GM19372 (cell line): ENCODE data around the gene RASGRP3.
A peak's percentile ranks its signal among the peaks of the same experiment; 100 is the strongest.

ENCODE experiments used
- ATAC-seq: cut with Tn5 transposase; IDR thresholded peaks from one replicate; pipeline ENCODE4 v1.9.1; 2021; ENCODE audit warnings: mild to moderate bottlenecking, low read depth, moderate library complexity; ENCODE audit not compliant: unreplicated experiment

RASGRP3 gene

GRCh38 chr2:33561872-33562271 is 85.4 kb downstream of the RASGRP3 start:
- ATAC-seq, result no peak

GRCh38 chr2:33570681-33571080 is 94.2 kb downstream of the RASGRP3 start:
- no peak for ATAC-seq

DNA sequence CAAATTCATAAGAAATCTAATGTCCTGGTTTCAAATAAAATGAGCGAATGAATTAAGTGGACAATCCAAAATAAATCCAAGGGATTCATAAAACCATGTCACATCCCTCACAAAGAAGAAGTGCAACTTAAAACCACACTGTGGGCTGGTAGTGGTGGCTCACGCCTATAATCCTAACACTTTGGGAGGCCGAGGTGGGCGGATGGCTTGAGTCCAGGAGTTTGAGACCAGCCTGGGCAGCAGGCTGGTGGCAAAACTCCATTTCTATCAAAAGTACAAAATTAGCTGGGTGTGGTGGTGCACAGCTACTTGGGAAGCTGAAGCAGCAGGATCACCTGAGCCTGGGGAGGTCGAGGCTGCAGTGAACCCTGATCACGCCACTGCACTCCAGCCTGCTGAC is 97.2 kb downstream of the RASGRP3 start:
- ATAC-seq, result no peak

DNA sequence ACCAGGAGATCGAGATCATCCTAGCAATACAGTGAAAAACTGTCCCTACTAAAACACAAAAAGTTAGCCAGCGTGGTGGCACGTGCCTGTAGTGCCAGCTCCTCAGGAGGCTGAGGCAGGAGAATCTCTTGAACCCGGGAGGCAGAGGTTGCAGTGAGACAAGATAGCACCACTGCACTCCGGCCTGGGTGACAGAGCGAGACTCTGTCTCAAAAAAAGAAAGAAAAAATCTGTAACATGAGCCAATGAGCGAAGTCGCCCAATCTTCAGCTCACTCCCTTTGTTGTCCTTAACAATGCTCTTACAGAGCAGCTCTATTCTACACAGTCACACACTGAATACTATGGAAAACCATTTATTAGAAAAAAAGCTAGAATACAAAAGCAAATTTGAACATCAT is 100.6 kb downstream of the RASGRP3 start:
- ATAC-seq, result no peak

GRCh38 chr2:33577668-33578067 is 101.2 kb downstream of the RASGRP3 start:
- ATAC-seq, result no peak

DNA sequence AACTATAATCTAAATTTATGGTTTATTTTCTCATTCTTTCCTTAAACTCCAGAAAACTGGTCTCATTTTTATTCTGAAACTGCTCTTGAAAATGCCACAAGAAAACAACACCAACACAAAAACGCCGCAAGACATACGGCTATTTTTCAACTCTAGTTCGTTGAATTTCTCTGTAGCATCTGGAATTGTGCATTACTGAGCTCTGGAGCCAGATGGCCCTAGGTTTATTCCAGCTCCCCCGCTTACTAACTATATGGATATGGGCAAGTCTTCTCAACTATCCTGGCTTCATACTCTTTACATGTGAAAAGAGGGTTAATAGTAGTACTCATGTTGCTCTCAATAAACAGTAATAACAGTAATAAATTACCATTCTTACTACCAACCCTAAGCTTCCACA is 102.8 kb downstream of the RASGRP3 start:
- ATAC-seq, result no peak

GRCh38 chr2:33581872-33582271 is 105.4 kb downstream of the RASGRP3 start:
- no peak for ATAC-seq

GRCh38 chr2:33583194-33583938 is 106.9 kb downstream of the RASGRP3 start:
- ATAC-seq, result peak; percentile 80

GRCh38 chr2:33586766-33587165 is 110.3 kb downstream of the RASGRP3 start:
- no peak for ATAC-seq

DNA sequence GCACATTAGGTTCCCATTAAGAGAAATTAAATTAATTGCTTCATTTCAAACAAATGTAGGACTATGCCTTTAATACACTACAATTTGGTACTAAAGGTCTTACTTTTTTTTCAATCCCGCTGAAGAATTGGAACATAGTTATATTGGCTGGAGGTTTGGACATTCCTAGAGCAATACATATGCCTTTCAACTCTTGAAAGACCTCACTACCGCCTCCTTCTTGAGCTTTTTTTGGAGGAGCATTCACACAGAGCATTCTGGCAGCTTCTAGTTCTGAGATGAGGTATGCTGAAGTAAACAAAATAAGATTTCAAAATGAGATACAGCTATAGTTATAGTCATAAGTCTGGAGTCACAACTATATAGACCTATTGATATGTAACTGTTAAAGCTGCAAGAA is 111.8 kb downstream of the RASGRP3 start:
- no peak for ATAC-seq

- ATAC-seq, result no peak
Measured at GRCh38 chr2:33589444-33589843, 113.0 kb downstream of the RASGRP3 start.

GRCh38 chr2:33595385-33595784 is 118.9 kb downstream of the RASGRP3 start:
- no peak for ATAC-seq

DNA sequence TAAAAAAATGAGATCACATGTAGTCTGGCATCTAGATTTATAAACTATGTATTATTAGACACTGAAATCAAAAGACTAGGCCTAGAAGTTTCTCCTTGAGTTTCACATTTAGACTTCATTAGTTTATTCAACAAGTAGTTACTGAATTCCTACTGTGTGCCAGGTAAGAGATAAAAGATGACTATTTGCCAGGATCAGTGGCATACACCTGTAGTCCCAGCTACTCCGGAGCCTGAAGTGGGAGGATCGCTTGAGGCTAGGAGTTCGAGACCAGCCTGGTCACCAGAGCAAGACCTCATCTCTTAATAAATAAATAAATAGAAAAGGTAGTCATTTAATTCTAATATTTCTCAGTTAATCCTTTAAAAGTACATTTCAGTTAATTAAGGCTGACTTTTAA is 120.6 kb downstream of the RASGRP3 start:
- ATAC-seq, result no peak

DNA sequence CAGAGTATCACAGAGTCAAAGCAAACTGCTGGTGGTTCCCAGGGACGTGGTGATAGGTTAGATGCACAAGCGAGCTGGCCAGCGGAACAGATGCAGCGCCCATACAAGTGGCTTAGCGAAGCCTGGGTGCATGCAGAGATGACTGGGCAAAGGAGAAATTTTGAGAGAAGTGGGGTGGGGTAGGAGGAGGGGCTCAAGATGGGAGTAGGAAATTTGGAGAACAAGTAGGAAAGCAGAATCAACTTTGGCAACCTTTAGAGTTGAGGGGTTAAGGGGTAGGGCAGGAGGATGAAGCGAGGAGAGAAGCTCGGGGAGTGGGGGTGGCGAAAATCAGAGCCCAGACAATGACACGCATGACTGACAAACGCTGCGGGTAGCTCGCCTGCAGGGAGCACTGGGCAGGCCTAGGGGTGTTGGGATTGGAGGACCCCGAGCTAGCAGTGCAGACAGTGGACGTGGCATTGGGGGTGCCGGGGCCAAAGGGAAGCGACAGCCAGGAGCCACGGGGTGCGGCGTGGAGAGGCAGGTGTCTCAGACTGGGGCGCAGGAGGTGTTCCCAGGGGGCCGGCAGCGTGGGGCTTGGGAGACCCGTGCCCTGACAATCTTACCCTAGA is 122.2 kb downstream of the RASGRP3 start:
- ATAC-seq, result peak; percentile 42

GRCh38 chr2:33599175-33599942 is 122.9 kb downstream of the RASGRP3 start, which contains the start of gene FAM98A:
TSS of gene FAM98A (minus strand) at chr2:33599299. CDS start at chr2:33599221, 78 bp downstream.
- ATAC-seq, result peak; percentile 89

- ATAC-seq, result no peak
Measured at GRCh38 chr2:33599943-33600192, 123.4 kb downstream of the RASGRP3 start.

DNA sequence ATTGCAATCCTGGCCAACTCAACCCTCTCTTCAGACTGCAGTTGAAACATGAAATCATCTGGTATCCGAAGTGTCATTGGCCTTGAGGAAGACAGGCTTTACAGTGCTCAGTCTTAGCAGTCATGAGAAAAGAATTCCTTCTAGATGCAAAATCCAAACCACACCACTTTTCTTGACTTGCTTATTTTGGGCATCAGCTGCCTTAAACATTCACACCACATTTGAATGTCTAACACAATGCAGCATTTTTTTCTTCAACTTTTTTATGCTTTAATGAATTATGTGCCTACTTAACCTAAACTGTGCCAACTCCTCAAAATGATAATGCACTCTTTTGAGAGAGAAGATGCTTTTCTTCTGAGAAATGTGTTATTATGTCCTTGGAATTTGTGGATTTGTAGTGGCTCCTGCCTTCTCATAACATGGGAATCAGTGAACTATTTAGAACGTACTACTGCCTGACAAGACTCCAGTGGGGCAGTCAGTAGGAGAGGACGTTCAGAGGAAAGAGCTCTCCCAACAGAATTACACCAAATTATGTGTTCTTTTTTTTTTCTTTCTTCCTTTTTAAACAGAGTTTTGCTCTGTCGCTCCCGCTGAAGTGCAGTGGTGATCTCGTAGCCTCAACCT is 125.9 kb downstream of the RASGRP3 start:
- no peak for ATAC-seq

DNA sequence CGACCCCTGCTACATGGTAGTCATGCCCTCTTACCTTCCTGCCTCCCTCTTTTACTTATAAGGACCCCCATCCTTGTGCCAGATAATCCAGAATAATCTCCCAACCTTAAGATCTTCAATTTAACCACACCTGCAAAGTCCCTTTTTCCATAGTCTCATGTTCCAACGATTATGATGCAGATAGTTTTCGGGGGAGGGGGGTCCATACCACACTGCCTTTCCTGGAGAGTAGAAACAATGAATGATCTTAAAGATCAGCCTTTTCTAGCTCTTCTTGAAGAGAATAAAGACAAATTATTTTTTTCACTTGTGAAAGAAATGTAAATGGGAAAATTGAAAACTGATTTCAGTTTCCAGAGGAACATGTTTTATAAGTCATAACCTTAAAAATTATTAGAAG is 127.0 kb downstream of the RASGRP3 start:
- no peak for ATAC-seq

- no peak for ATAC-seq
Measured at GRCh38 chr2:33605056-33605455, 128.6 kb downstream of the RASGRP3 start.

DNA sequence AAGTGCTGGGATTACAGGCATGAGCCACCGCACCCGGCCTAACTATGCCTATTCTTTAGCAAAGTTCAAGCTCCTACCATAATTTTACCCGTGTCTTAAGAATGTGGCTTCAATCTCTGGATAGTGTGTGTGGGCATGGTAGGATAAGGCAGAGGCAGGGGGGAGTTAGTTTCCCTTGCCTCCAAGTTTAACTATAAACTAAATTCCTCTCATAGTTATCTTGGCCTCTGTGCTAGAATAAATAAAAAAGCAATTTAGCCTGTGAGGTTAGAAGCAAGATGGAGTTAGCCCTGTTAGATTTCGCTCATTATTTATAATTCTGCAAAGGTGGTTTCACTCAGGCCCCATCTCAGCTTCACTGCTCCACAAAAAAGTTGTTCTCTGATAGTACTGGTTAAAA is 129.7 kb downstream of the RASGRP3 start:
- no peak for ATAC-seq

DNA sequence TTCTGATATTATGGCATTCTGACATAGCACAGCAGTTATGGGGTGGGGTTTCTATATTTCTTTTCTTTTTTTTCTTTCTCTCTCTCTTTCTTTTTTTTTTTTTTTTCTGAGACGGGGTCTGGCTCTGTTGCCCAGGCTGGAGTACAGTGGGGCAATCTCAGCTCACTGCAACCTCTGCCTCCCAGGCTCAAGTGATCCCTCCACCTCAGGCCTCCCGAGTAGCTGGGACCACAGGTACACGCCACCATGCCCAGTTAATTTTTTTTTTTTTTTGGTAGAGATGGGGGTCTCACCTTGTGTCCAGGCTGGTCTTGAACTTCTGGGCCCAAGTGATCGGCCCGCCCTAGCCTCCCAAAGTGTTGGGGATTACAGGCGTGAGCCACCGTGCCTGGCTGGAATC is 130.2 kb downstream of the RASGRP3 start:
- ATAC-seq, result no peak
